Neural crest cell (in vitro differentiated cells): ENCODE results near the gene STEEP1. TPM values are rescaled to one million over a fixed set of nuclear protein-coding genes. Genes with fewer than 3 reads are reported as not detected.

ENCODE experiments used
- DNase-seq: peaks from one replicate; pipeline ENCODE4 v3.0.0; 2021; ENCODE audit warnings: low read depth, mixed read lengths, low spot score
- H3K27ac Mint-ChIP-seq: one replicate; pipeline ENCODE4 v1.8.0; 2021; ENCODE audit warnings: mild to moderate bottlenecking, mixed read lengths; ENCODE audit not compliant: unreplicated experiment
- H3K27me3 Mint-ChIP-seq: 2 replicates; pipeline ENCODE4 v1.8.0; 2021; ENCODE audit warnings: low read depth, mild to moderate bottlenecking, mixed read lengths
- H3K36me3 Mint-ChIP-seq: 2 replicates; pipeline ENCODE4 v1.8.0; 2021; ENCODE audit warnings: low read depth, mild to moderate bottlenecking, mixed read lengths
- H3K4me1 Mint-ChIP-seq: 2 replicates; pipeline ENCODE4 v1.8.0; 2021; ENCODE audit warnings: mixed read lengths
- H3K4me3 Mint-ChIP-seq: one replicate; pipeline ENCODE4 v1.8.0; 2021; ENCODE audit warnings: mild to moderate bottlenecking, mixed read lengths
- H3K9me3 Mint-ChIP-seq: 2 replicates; pipeline ENCODE4 v1.8.0; 2021; ENCODE audit warnings: mixed read lengths
- total RNA-seq: library from RNA; stranded (reverse); gene quantifications from 2 replicates; pipeline ENCODE4 v1.2.1, GENCODE V29; 2021
- TF ChIP-seq, protein P1 (sequence below): fragments of 200-600 bp; sonication (generic); conservative IDR thresholded peaks from 2 replicates; pipeline ENCODE4 v1.5.0; 2021; ENCODE audit warnings: antibody characterized with exemption, mild to moderate bottlenecking

STEEP1 gene
- total RNA-seq, 1 donor from 2014 or later: 24.5 TPM

GRCh38 chrX:119574394-119575266, 9.4 kb upstream of the STEEP1 start, which contains the start of gene UBE2A:
Gene UBE2A (plus strand): TSS chrX:119574563. CDS start chrX:119574712, 149 bp downstream.
- Mint-ChIP-seq H3K36me3 (peaks cover 2% of the 10 kb centered on the region), H3K4me3 (peak within 1 kb of the TSS; percentile 91)

GRCh38 chrX:119573840-119574393, 8.7 kb upstream of the STEEP1 start:
- peaks cover 10% of the 10 kb centered on the region for H3K4me1 Mint-ChIP-seq
- no peak for DNase-seq
- peak overlapping the region; percentile 91 for H3K4me3 Mint-ChIP-seq
- H3K27ac Mint-ChIP-seq: peak overlapping the region; percentile 93
- H3K9me3 Mint-ChIP-seq: no peaks in the 10 kb centered on the region
- TF ChIP-seq, protein P1, sequence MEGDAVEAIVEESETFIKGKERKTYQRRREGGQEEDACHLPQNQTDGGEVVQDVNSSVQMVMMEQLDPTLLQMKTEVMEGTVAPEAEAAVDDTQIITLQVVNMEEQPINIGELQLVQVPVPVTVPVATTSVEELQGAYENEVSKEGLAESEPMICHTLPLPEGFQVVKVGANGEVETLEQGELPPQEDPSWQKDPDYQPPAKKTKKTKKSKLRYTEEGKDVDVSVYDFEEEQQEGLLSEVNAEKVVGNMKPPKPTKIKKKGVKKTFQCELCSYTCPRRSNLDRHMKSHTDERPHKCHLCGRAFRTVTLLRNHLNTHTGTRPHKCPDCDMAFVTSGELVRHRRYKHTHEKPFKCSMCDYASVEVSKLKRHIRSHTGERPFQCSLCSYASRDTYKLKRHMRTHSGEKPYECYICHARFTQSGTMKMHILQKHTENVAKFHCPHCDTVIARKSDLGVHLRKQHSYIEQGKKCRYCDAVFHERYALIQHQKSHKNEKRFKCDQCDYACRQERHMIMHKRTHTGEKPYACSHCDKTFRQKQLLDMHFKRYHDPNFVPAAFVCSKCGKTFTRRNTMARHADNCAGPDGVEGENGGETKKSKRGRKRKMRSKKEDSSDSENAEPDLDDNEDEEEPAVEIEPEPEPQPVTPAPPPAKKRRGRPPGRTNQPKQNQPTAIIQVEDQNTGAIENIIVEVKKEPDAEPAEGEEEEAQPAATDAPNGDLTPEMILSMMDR: no peak
- no peaks in the 10 kb centered on the region for H3K27me3 Mint-ChIP-seq
- peaks cover 2% of the 10 kb centered on the region for H3K36me3 Mint-ChIP-seq

More at GRCh38 chrX:119574394-119575266, 9.4 kb upstream of the STEEP1 start, which contains the start of gene UBE2A:
- Mint-ChIP-seq H3K9me3 (no peaks in the 10 kb centered on the region), H3K27ac (peak within 1 kb of the TSS; percentile 93), H3K27me3 (no peaks in the 10 kb centered on the region), H3K4me1 (peaks cover 10% of the 10 kb centered on the region)
- TF ChIP-seq, protein P1: peak; percentile 32
- peak; percentile 76 for DNase-seq

DNA sequence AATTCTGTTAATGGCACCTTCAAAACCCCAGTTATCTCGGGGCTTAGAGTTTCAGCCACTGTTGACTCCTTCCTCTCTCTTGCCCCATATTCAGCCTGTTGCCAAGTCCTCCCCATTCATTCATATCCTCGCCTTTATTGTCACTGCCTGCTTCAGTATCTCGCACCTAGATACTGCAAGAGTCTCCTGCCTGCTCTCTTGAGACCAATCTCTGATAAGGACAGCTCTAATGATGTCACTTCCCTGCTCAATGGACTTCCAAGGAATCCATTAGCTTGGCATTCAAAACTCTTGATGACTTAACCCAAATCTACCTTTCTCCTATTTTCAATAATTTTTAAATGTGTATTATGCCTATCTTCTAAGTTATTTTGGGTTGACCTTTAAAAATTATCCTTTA, 8.0 kb upstream of the STEEP1 start:
- Mint-ChIP-seq H3K4me1 (peaks cover 10% of the 10 kb centered on the region), H3K27ac (no peak overlapping the region), H3K36me3 (peaks cover 2% of the 10 kb centered on the region), H3K9me3 (no peaks in the 10 kb centered on the region), H3K4me3 (peak overlapping the region; percentile 91), H3K27me3 (no peaks in the 10 kb centered on the region)
- DNase-seq: no peak
- TF ChIP-seq, protein P1: no peak

- H3K4me1 Mint-ChIP-seq: peaks cover 10% of the 10 kb centered on the region
- no peak for DNase-seq
- no peak overlapping the region for H3K27ac Mint-ChIP-seq
- H3K4me3 Mint-ChIP-seq: no peak overlapping the region
- no peaks in the 10 kb centered on the region for H3K9me3 Mint-ChIP-seq
- H3K36me3 Mint-ChIP-seq: peaks cover 2% of the 10 kb centered on the region
- peaks cover under 1% of the 10 kb centered on the region for H3K27me3 Mint-ChIP-seq
- TF ChIP-seq, protein P1: no peak
Measured at GRCh38 chrX:119570351-119570835, 5.2 kb upstream of the STEEP1 start.

DNA sequence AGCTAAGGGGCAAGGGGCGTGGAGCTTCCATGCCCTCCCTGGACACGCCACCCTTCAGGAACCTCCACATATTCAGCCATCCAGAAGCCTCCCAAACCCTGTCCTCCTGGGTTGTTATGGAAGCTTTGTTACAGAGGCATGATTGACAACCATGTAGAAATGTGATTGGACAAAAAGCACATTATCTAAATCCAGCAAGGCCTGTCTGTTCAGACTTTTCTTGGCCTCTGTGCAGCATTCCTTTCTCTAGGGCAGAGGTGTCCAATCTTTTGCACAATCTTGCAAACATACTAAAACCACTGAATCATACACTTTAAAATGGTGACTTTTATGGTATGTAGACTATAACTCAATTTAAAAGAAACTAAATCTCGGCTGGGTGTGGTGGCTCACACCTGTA, 12.7 kb downstream of the STEEP1 start:
- Mint-ChIP-seq H3K4me1 (no peaks in the 10 kb centered on the region), H3K9me3 (no peaks in the 10 kb centered on the region), H3K27ac (no peak overlapping the region), H3K27me3 (no peaks in the 10 kb centered on the region), H3K36me3 (peaks cover 7% of the 10 kb centered on the region), H3K4me3 (no peak overlapping the region)
- no peak for DNase-seq
- TF ChIP-seq, protein P1: no peak
